Gastroesophageal sphincter (tissue), 3 donors: ENCODE measurements around the gene PTGS2.

Experiments used
- CTCF ChIP-seq, 4 experiments: fragments of 200-600 bp in 2 of 4; fragments of 450-650 bp in 2 of 4; sonication (generic) in 1 of 4; IDR thresholded peaks; one replicate each; pipeline ENCODE4 v1.5.1; 2017 to 2019; ENCODE audit warnings: antibody characterized with exemption in 4 of 4, mild to moderate bottlenecking in 2 of 4, moderate library complexity in 2 of 4
- POLR2A ChIP-seq, 2 donors: fragments of 450-650 bp; IDR thresholded peaks; one replicate each; pipeline ENCODE4 v1.6.1; 2017; ENCODE audit warnings: antibody characterized with exemption in 2 of 2, mild to moderate bottlenecking in 2 of 2, moderate library complexity in 1 of 2
- POLR2AphosphoS5 ChIP-seq: sonication (generic); formaldehyde crosslinking; IDR thresholded peaks from one replicate; pipeline ENCODE4 v1.6.1; 2017; ENCODE audit warnings: antibody characterized with exemption

DNA sequence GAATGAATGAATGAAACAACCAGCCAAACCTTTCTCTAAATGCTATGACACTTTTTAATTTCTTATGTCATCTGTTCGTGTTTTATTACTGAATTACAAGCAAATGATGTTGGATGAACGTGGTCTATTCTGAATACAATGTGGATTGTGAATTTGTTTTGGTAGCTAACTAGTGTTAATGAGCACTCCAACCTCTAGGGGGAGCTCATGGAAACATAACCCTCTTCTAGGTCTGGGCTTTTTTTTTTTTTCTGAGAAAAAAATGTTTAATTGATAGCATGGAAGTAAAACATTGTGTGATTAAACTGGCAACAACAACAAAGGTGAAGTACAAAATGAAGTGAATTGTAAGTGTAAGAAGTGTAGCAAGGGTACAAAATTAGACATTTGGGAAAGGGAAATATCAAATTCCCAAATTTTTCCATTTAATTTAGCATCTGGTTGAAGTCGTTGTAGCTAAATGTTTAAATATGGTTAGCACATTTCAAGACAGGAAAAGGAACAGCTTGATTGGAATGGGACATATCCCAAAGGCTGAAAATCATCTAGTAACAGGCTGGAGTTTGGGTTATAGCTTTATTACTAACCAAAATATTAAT lies 42.6 kb upstream of the PTGS2 start:
- no peak for TF ChIP-seq POLR2AphosphoS5
- peak in 2 of 4 experiments; percentile 21 to 37 for TF ChIP-seq CTCF (IDR thresholded peaks at IDR 0.05)
- no peak for TF ChIP-seq POLR2A (IDR thresholded peaks at IDR 0.05)
